K562 (cell line): Measurements from ENCODE around the gene MYO3B. TPM values are rescaled to one million over a fixed set of nuclear protein-coding genes. Genes with fewer than 3 reads are reported as not detected.

Source experiments
- ATAC-seq: fragments of 200-7000 bp; cut with Tn5 transposase; 3 replicates; pipeline ENCODE4 v1.9.1; 2020; ENCODE audit warnings: moderate library complexity
- BruUV-seq: library from RNA; stranded (reverse); fragments of 400-500 nt; replicated peaks from 2 replicates; lab custom pipeline; 2021; lab: Mats Ljungman, UMichigan
- CTCF ChIA-PET: fragments of 300-600 bp; formaldehyde crosslinking; extraction: SDS; loops from one replicate; lab custom pipeline; 2021; ENCODE audit warnings: low intra/inter-chr PET ratio; lab: Yijun Ruan, JAX
- POLR2A ChIA-PET: fragments of 300-600, 350-650 bp; sonication (Branson Sonifier 250); formaldehyde crosslinking; extraction: SDS; loops from one replicate; lab custom pipeline; 2021; ENCODE audit warnings: antibody characterized with exemption, inconsistent platforms; lab: Yijun Ruan, JAX
- DNase-seq, 4 experiments: peaks; one replicate each; pipeline versions ENCODE4 v3.0.0 to v3.0.0-alpha.2; 2011 to 2018; ENCODE audit warnings: low spot score in 3 of 4, mixed read lengths in 3 of 4; ENCODE audit errors: extremely low read depth in 1 of 4
- FAIRE-seq: peaks from 2 replicates; lab custom pipeline; 2011; peaks lifted over from hg19 to GRCh38; lab: Jason Lieb, UNC
- H2AFZ ChIP-seq: 2 replicates; pipeline ENCODE4 v1.6.0; 2011; ENCODE audit warnings: low read depth, low read length, control low read depth, inconsistent platforms
- H3K27ac ChIP-seq: fragments of 200-600 bp; 3 replicates; pipeline ENCODE4 v1.8.0; 2011; ENCODE audit warnings: low read depth, mild to moderate bottlenecking, control low read depth, inconsistent platforms, low read length, moderate library complexity, mixed read lengths; ENCODE audit errors: extremely low read depth
- H3K27me3 ChIP-seq, 2 experiments: fragments of 300-600 bp in 1 of 2; 2 replicates in 1 of 2; 3 replicates in 1 of 2; pipeline versions ENCODE4 v1.6.0 to v1.8.0; 2011; ENCODE audit warnings: inconsistent platforms in 2 of 2, low read length in 2 of 2, mild to moderate bottlenecking in 1 of 2, mixed read lengths in 1 of 2, moderate library complexity in 1 of 2; ENCODE audit not compliant: control insufficient read depth in 2 of 2, insufficient read depth in 2 of 2
- H3K36me3 ChIP-seq: fragments of 300-600 bp; 3 replicates; pipeline ENCODE4 v1.8.0; 2011; ENCODE audit warnings: mild to moderate bottlenecking, low read length, inconsistent platforms; ENCODE audit not compliant: control insufficient read depth, insufficient read depth
- H3K4me1 ChIP-seq, 2 experiments: fragments of 200-600 bp in 1 of 2; replicated peaks in 1 of 2; 2 replicates in 1 of 2; 3 replicates in 1 of 2; pipeline versions ENCODE4 v1.5.1 to v1.8.0; 2011; ENCODE audit warnings: inconsistent platforms in 2 of 2, low read length in 2 of 2, mild to moderate bottlenecking in 1 of 2, mixed read lengths in 1 of 2, moderate library complexity in 1 of 2; ENCODE audit not compliant: control insufficient read depth in 2 of 2, insufficient read depth in 2 of 2
- H3K4me2 ChIP-seq: 2 replicates; pipeline ENCODE4 v1.6.1; 2011; ENCODE audit warnings: low read length, control low read depth, inconsistent platforms, mixed read lengths; ENCODE audit not compliant: insufficient read depth
- H3K4me3 ChIP-seq: fragments of 200-600 bp; sonication (generic), shearing (Covaris generic); 2 replicates; pipeline ENCODE4 v1.5.1; 2016; ENCODE audit warnings: control low read depth, inconsistent platforms
- H3K79me2 ChIP-seq: fragments of 200-600 bp; 3 replicates; pipeline ENCODE4 v1.8.0; 2011; ENCODE audit warnings: low read length, inconsistent platforms; ENCODE audit not compliant: control insufficient read depth, insufficient read depth
- H3K9ac ChIP-seq, 2 experiments: 2 replicates each; pipeline versions ENCODE4 v1.6.0 to v1.6.1; 2011; ENCODE audit warnings: low read depth in 2 of 2, low read length in 2 of 2, control low read depth in 1 of 2, inconsistent platforms in 1 of 2, mild to moderate bottlenecking in 1 of 2, mixed read lengths in 1 of 2; ENCODE audit not compliant: insufficient read depth in 1 of 2
- H3K9me1 ChIP-seq: one replicate; pipeline ENCODE4 v1.6.0; 2011; ENCODE audit warnings: inconsistent platforms, mild to moderate bottlenecking, low read length, moderate library complexity; ENCODE audit not compliant: control insufficient read depth, insufficient read depth
- H3K9me3 ChIP-seq: replicated peaks from 2 replicates; pipeline ENCODE4 v1.5.1; 2011; ENCODE audit warnings: low read depth, low read length, inconsistent platforms; ENCODE audit not compliant: control insufficient read depth, insufficient read depth
- H4K20me1 ChIP-seq: replicated peaks from 2 replicates; pipeline ENCODE4 v1.6.1; 2011; ENCODE audit warnings: low read length, inconsistent platforms, mixed read lengths; ENCODE audit not compliant: control insufficient read depth, insufficient read depth
- ARID1B ChIP-seq: fragments of 450-650 bp; IDR thresholded peaks from 2 replicates; pipeline ENCODE4 v1.6.1; 2016; ENCODE audit warnings: antibody characterized with exemption, mild to moderate bottlenecking, inconsistent platforms
- ARNT ChIP-seq, 2 experiments: fragments of 450-650 bp; IDR thresholded peaks; 2 replicates each; pipeline ENCODE4 v1.6.1; 2016; ENCODE audit warnings: mild to moderate bottlenecking in 1 of 2
- ATF1 ChIP-seq, 2 experiments: fragments of 450-650 bp in 1 of 2; IDR thresholded peaks; 2 replicates each; pipeline ENCODE4 v1.6.1; 2016; ENCODE audit warnings: missing compliant biosample characterization in 1 of 2, missing genetic modification characterization in 1 of 2
- CREB3 ChIP-seq: fragments of 450-650 bp; conservative IDR thresholded peaks from 2 replicates; pipeline ENCODE4 v1.6.1; 2016; ENCODE audit warnings: missing genetic modification characterization, low read depth, mild to moderate bottlenecking, missing compliant biosample characterization, moderate library complexity
- DDX20 ChIP-seq: fragments of 450-650 bp; IDR thresholded peaks from 2 replicates; pipeline ENCODE4 v1.6.1; 2016; ENCODE audit warnings: missing genetic modification characterization, low read depth, mild to moderate bottlenecking, missing compliant biosample characterization, moderate library complexity
- FOSL1 ChIP-seq: fragments of 200-800 bp; sonication (Bioruptor generic); conservative IDR thresholded peaks from 2 replicates; pipeline ENCODE4 v1.6.1; 2016; ENCODE audit warnings: missing genetic modification characterization, missing compliant biosample characterization
- GATA2 ChIP-seq: sonication (generic); formaldehyde crosslinking; IDR thresholded peaks from 2 replicates; pipeline ENCODE4 v1.4.0; 2020; ENCODE audit warnings: mild to moderate bottlenecking, missing genetic modification reagents
- GATAD2B ChIP-seq: fragments of 450-650 bp; IDR thresholded peaks from 2 replicates; pipeline ENCODE4 v1.6.1; 2017; ENCODE audit warnings: mild to moderate bottlenecking, borderline replicate concordance
- ILK ChIP-seq: fragments of 450-650 bp; IDR thresholded peaks from 2 replicates; pipeline ENCODE4 v1.6.1; 2016; ENCODE audit warnings: missing genetic modification characterization, low read depth, mild to moderate bottlenecking, missing compliant biosample characterization, moderate library complexity, borderline replicate concordance
- JUN ChIP-seq, 2 experiments: sonication (generic) in 1 of 2; formaldehyde crosslinking in 1 of 2; IDR thresholded peaks; 2 replicates each; pipeline versions ENCODE4 v1.6.1 to v1.8.0; 2012 to 2022; ENCODE audit warnings: borderline replicate concordance in 2 of 2, mild to moderate bottlenecking in 2 of 2, improper control_type of control experiment in 1 of 2, low read depth in 1 of 2, low read length in 1 of 2, missing genetic modification reagents in 1 of 2
- KDM1A ChIP-seq, 2 experiments: fragments of 450-650 bp; IDR thresholded peaks; 2 replicates each; pipeline ENCODE4 v1.6.1; 2016; ENCODE audit warnings: mild to moderate bottlenecking in 2 of 2
- RB1 ChIP-seq: fragments of 450-650 bp; IDR thresholded peaks from 2 replicates; pipeline ENCODE4 v1.6.1; 2017; ENCODE audit warnings: low read depth, mild to moderate bottlenecking
- RBM15 ChIP-seq: fragments of 200-400 bp; formaldehyde crosslinking; IDR thresholded peaks from 2 replicates; pipeline ENCODE4 v1.6.1; 2018; ENCODE audit warnings: mild to moderate bottlenecking, low read length, moderate library complexity; ENCODE audit not compliant: insufficient read depth
- RBM17 ChIP-seq: fragments of 200-400 bp; formaldehyde crosslinking; IDR thresholded peaks from 2 replicates; pipeline ENCODE4 v1.6.1; 2017; ENCODE audit warnings: low read depth, mild to moderate bottlenecking, low read length, borderline replicate concordance
- SMC3 ChIP-seq: conservative IDR thresholded peaks from 2 replicates; pipeline ENCODE4 v1.6.1; 2011; ENCODE audit warnings: low read depth, low read length, improper control_type of control experiment; ENCODE audit not compliant: insufficient read depth
- TBP ChIP-seq: optimal IDR thresholded peaks from 2 replicates; pipeline ENCODE3; 2011; ENCODE audit warnings: low read depth, low read length, improper control_type of control experiment
- ZKSCAN3 ChIP-seq: fragments of 250-450 bp; sonication (Bioruptor Pico); IDR thresholded peaks from 2 replicates; pipeline ENCODE4 v1.4.0; 2020
- ZNF583 ChIP-seq: fragments of 250-450 bp; sonication (Bioruptor Pico); IDR thresholded peaks from 2 replicates; pipeline ENCODE4 v1.4.0; 2020
- ZNF766 ChIP-seq: fragments of 200-800 bp; sonication (Bioruptor generic); conservative IDR thresholded peaks from 2 replicates; pipeline ENCODE4 v1.6.1; 2016; ENCODE audit warnings: missing genetic modification characterization, missing compliant biosample characterization
- WGBS: fragments of 100-300 bp; shearing (Covaris generic); methylation state at CpG from one replicate; pipeline ENCODE4 v1.1.6; 2016; ENCODE audit warnings: low coverage, mixed read lengths; ENCODE audit not compliant: insufficient coverage; ENCODE audit errors: missing lambda C conversion rate; 5-methylcytosine and 5-hydroxymethylcytosine counted together
- in situ Hi-C: fragments of 300-500 bp; cut with MboI; formaldehyde crosslinking; loops from 4 replicates; pipeline ENCODE4 v1.15.0; 2018; ENCODE audit warnings: inconsistent platforms, mixed read lengths
- intact Hi-C: fragments of 100-400 bp; cut with micrococcal nuclease; formaldehyde crosslinking; loops from 2 replicates; pipeline ENCODE4 v1.14.2; 2022
- polyA plus RNA-seq, 8 experiments: library from polyadenylated mRNA; depleted of rRNA in 4 of 8; stranded (reverse) in 5 of 8; unstranded in 3 of 8; fragments of >200 nt; fragmentation: Nextera tagmentation in 2 of 8; fragmentation: Illumina TruSeq in 1 of 8; extraction: Ambion mirVana in 2 of 8; extraction: Trizol in 1 of 8; gene quantifications; 2 replicates each; pipeline versions ENCODE4 v1.2.1 to v1.2.3, GENCODE V29; 2011 to 2014; ENCODE audit warnings: inconsistent platforms in 1 of 8, missing spikeins in 1 of 8
- total RNA-seq, 7 experiments: library from RNA; depleted of rRNA in 6 of 7; stranded (reverse); fragments of >200 nt in 6 of 7; fragmentation: Illumina TruSeq in 2 of 7; extraction: Trizol in 2 of 7; gene quantifications; 2 replicates each; pipeline versions ENCODE4 v1.2.1 to v1.2.3, GENCODE V29; 2011 to 2021; ENCODE audit warnings: low replicate concordance in 1 of 7

MYO3B gene
- total and polyA plus RNA-seq, 9 of the 15 experiments (the other 6 are each of a cell fraction or from before 2014, with no cell fraction given) = 2.7 to 6.5 (median 3.6) TPM

GRCh38 chr2:170206805-170207407 lies 29.0 kb downstream of the MYO3B start:
- Histone ChIP-seq H3K36me3 (no peaks in the 10 kb centered on the region), H3K27ac (no peak overlapping the region; the same call in 2 of the 3 replicates), H3K4me1 (peaks cover 0 to 23% of the 10 kb centered on the region in 2 experiments; a peak in 4 of 5 replicates), H3K79me2 (no peaks in the 10 kb centered on the region), H3K9me3 (peaks cover 2% of the 10 kb centered on the region), H3K4me3 (no peak overlapping the region), H2AFZ (peak overlapping the region; percentile 34; the same call in 1 of the 2 replicates), H4K20me1 (no peaks in the 10 kb centered on the region), H3K9ac (no peak overlapping the region), H3K9me1 (no peaks in the 10 kb centered on the region), H3K27me3 (no peaks in the 10 kb centered on the region), H3K4me2 (peak overlapping the region; percentile 22; the same call in 1 of the 2 replicates)
- ChIA-PET POLR2A (no interaction called here), CTCF (no interaction called here)
- intact Hi-C loops (no loop called here), in situ Hi-C loops (no loop called here)
- BruUV-seq = no TSS peak
- peak; percentile 37 for FAIRE-seq
- 1% methylated on average over 3 of the region's 3 CpGs for whole genome bisulfite sequencing
- peak; percentile 72 for ATAC-seq
- DNase-seq = peak in 2 of 4 experiments; percentile 51 to 54
- no peak; the same call in 1 of the 2 replicates for TF ChIP-seq ZNF766 (CRISPR knock-in tag)
- TF ChIP-seq FOSL1 = peak; percentile 56; the same call in 1 of the 2 replicates
- TF ChIP-seq CREB3 = peak; percentile 60
- no peak for TF ChIP-seq ILK
- peak; percentile 65 for TF ChIP-seq GATAD2B
- no peak for TF ChIP-seq ZKSCAN3 (CRISPR knock-in tag)
- TF ChIP-seq ZNF583 = 0 out of 2 replicates have a peak, but pooled peaks have one; percentile 42
- TF ChIP-seq ATF1 (CRISPR knock-in tag; IDR thresholded peaks at IDR 0.05) = no peak
- peak; percentile 62 for TF ChIP-seq ATF1 (tag; IDR thresholded peaks at IDR 0.05)
- no peak for TF ChIP-seq RB1
- TF ChIP-seq ARNT (IDR thresholded peaks at IDR 0.05) = peak in 1 of 2 experiments; percentile 49; a peak in 1 of 4 replicates
- 0 out of 2 replicates have a peak, but pooled peaks have one; percentile 25 for TF ChIP-seq GATA2 (CRISPR knock-in tag)
- TF ChIP-seq ARID1B = peak; percentile 87
- no peak for TF ChIP-seq SMC3
- TF ChIP-seq KDM1A (IDR thresholded peaks at IDR 0.05) = peak; percentile 53 to 70
- TF ChIP-seq DDX20 (tag) = 0 out of 2 replicates have a peak, but pooled peaks have one; percentile 49
- TF ChIP-seq TBP = no peak
- TF ChIP-seq RBM15 = no peak
- TF ChIP-seq JUN (IDR thresholded peaks at IDR 0.05; ENCODE audit: borderline replicate concordance, low read depth, low read length) = no peak
- no peak for TF ChIP-seq JUN (CRISPR knock-in tag; IDR thresholded peaks at IDR 0.05; ENCODE audit: borderline replicate concordance)
- TF ChIP-seq RBM17 = no peak
